ENCODE data around the gene TIMM50.

DNA sequence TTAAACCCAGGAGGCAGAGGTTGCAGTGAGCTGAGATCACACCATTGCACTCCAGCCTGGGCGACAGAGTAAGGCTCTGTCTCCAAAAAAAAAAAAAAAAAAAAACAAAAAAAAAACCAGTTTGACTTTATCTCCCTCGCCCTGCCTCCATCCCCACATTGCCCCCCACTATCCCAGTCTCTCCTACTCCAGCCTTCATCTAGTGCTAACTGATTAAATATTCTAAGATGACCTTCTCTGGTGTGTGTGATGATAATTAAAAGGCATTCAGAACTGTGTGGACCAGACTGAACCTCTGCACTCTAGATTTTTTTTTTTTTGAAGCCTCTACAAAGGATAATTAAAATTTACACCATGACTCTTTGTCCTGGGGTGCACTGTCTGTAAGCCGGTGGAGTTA is 12.2 kb downstream of the TIMM50 start:
- TF ChIP-seq PAX5 (IDR thresholded peaks at IDR 0.05; ENCODE audit: insufficient read depth, low read length, severe bottlenecking): no peak
- TF ChIP-seq POLR2AphosphoS5 (IDR thresholded peaks at IDR 0.05; ENCODE audit: low read depth, low read length): no peak

All from GM12891 (cell line).